MCF 10A (cell line): ENCODE measurements around the gene SGCG. TPM values are rescaled to one million over a fixed set of nuclear protein-coding genes. Genes with fewer than 3 reads are reported as not detected.

Source experiments
- BruUV-seq: library from RNA; stranded (reverse); fragments of 400-500 nt; replicated peaks from 2 replicates; lab custom pipeline; 2021; lab: Mats Ljungman, UMichigan
- CTCF ChIA-PET: fragments of 300-600 bp; sonication (Branson Sonifier 250); formaldehyde crosslinking; extraction: SDS; loops from one replicate; lab custom pipeline; 2021; ENCODE audit warnings: antibody characterized with exemption, inconsistent platforms; lab: Yijun Ruan, JAX
- POLR2A ChIA-PET: fragments of 300-600, 350-650 bp; sonication (Branson Sonifier 250); formaldehyde crosslinking; extraction: SDS; loops from one replicate; lab custom pipeline; 2020; ENCODE audit warnings: antibody characterized with exemption, inconsistent platforms; lab: Yijun Ruan, JAX
- DNase-seq: peaks from one replicate; pipeline ENCODE4 v3.0.0-alpha.2; 2018; ENCODE audit not compliant: unreplicated experiment
- H3K27ac Mint-ChIP-seq: one replicate; pipeline ENCODE4 v1.8.0; 2022; ENCODE audit warnings: mild to moderate bottlenecking, low read depth, mixed read lengths; ENCODE audit not compliant: unreplicated experiment
- H3K27me3 Mint-ChIP-seq: one replicate; pipeline ENCODE4 v1.8.0; 2022; ENCODE audit warnings: mixed read lengths; ENCODE audit not compliant: insufficient read depth, unreplicated experiment
- H3K36me3 Mint-ChIP-seq: one replicate; pipeline ENCODE4 v1.8.0; 2022; ENCODE audit warnings: mild to moderate bottlenecking, moderate library complexity, mixed read lengths; ENCODE audit not compliant: insufficient read depth, unreplicated experiment
- H3K4me1 Mint-ChIP-seq: one replicate; pipeline ENCODE4 v1.8.0; 2022; ENCODE audit warnings: mixed read lengths; ENCODE audit not compliant: insufficient read depth, unreplicated experiment
- H3K4me3 Mint-ChIP-seq: one replicate; pipeline ENCODE4 v1.8.0; 2022; ENCODE audit warnings: mild to moderate bottlenecking, moderate library complexity, mixed read lengths; ENCODE audit not compliant: unreplicated experiment
- H3K9me3 Mint-ChIP-seq: one replicate; pipeline ENCODE4 v1.8.0; 2022; ENCODE audit warnings: mixed read lengths; ENCODE audit not compliant: unreplicated experiment
- CTCF ChIP-seq: fragments of 200-600 bp; IDR thresholded peaks from one replicate; pipeline ENCODE4 v1.8.0; 2022; ENCODE audit warnings: antibody characterized with exemption, mild to moderate bottlenecking; ENCODE audit not compliant: unreplicated experiment
- intact Hi-C: fragments of 100-400 bp; cut with micrococcal nuclease; formaldehyde crosslinking; loops from 2 replicates; pipeline ENCODE4 v1.14.1; 2022
- total RNA-seq: library from RNA; stranded (reverse); gene quantifications from 2 replicates; pipeline ENCODE4 v1.2.3, GENCODE V29; 2022

SGCG gene
- total RNA-seq, 1 experiment from 2014 or later = not detected

GRCh38 chr13:23268441-23268840 is 87.7 kb downstream of the SGCG start:
- BruUV-seq = no TSS peak
- H3K4me3 Mint-ChIP-seq = no peak overlapping the region

GRCh38 chr13:23271331-23271730 is 90.6 kb downstream of the SGCG start:
- Mint-ChIP-seq H3K36me3 (no peaks in the 10 kb centered on the region), H3K4me3 (no peak overlapping the region), H3K27me3 (no peaks in the 10 kb centered on the region), H3K27ac (no peak overlapping the region), H3K4me1 (peaks cover 5% of the 10 kb centered on the region), H3K9me3 (no peaks in the 10 kb centered on the region)
- TF ChIP-seq CTCF = no peak
- CTCF ChIA-PET = interaction anchor here (0.6 kb wide), 1 partner anchor 1405 kb away, joined by 3 read pairs; no protein-coding TSS in a partner anchor
- no peak for DNase-seq
- intact Hi-C loops = no loop called here
- BruUV-seq = no TSS peak
- POLR2A ChIA-PET = no interaction called here

More at GRCh38 chr13:23268441-23268840, 87.7 kb downstream of the SGCG start:
- H3K9me3 Mint-ChIP-seq = no peaks in the 10 kb centered on the region
- POLR2A ChIA-PET = no interaction called here
- no peaks in the 10 kb centered on the region for H3K36me3 Mint-ChIP-seq
- no peak for DNase-seq
- CTCF ChIA-PET = no interaction called here
- intact Hi-C loops = no loop called here
- peaks cover 5% of the 10 kb centered on the region for H3K4me1 Mint-ChIP-seq
- TF ChIP-seq CTCF = no peak
- no peak overlapping the region for H3K27ac Mint-ChIP-seq
- no peaks in the 10 kb centered on the region for H3K27me3 Mint-ChIP-seq

- CTCF ChIA-PET = no interaction called here
- Mint-ChIP-seq H3K4me3 (no peak overlapping the region), H3K9me3 (no peaks in the 10 kb centered on the region), H3K4me1 (peaks cover under 1% of the 10 kb centered on the region), H3K27ac (no peak overlapping the region), H3K36me3 (no peaks in the 10 kb centered on the region), H3K27me3 (no peaks in the 10 kb centered on the region)
- TF ChIP-seq CTCF = no peak
- intact Hi-C loops = no loop called here
- POLR2A ChIA-PET = no interaction called here
- no peak for DNase-seq
- no TSS peak for BruUV-seq
These were observed 92.7 kb downstream of the SGCG start for GRCh38 chr13:23273498-23273897.

- ChIA-PET POLR2A (no interaction called here), CTCF (no interaction called here)
- Mint-ChIP-seq H3K36me3 (no peaks in the 10 kb centered on the region), H3K9me3 (no peaks in the 10 kb centered on the region), H3K27me3 (no peaks in the 10 kb centered on the region), H3K4me3 (no peak overlapping the region), H3K4me1 (peaks cover 7% of the 10 kb centered on the region), H3K27ac (no peak overlapping the region)
- DNase-seq = no peak
- intact Hi-C loops = no loop called here
- no TSS peak for BruUV-seq
- no peak for TF ChIP-seq CTCF
These were observed 98.5 kb downstream of the SGCG start for GRCh38 chr13:23279321-23279720.
